Right lung (tissue), 5 donors: ENCODE results near the gene CDCP2. TPM values are rescaled to one million over a fixed set of nuclear protein-coding genes. Genes with fewer than 3 reads are reported as not detected.

Experiments used
- DNase-seq, 2 donors: peaks; one replicate each; pipeline ENCODE4 v3.0.0-alpha.2; 2013
- polyA plus RNA-seq, 5 donors: library from polyadenylated mRNA; unstranded; fragments of 120-200 nt; gene quantifications; one replicate each; pipeline versions ENCODE4 v1.2.1 to v1.2.3, GENCODE V29; 2013; ENCODE audit warnings: inconsistent platforms in 1 of 5, low replicate concordance in 1 of 5; ENCODE audit not compliant: insufficient read length in 5 of 5, insufficient read depth in 1 of 5

Gene CDCP2
- polyA plus RNA-seq, 5 donors, result 0.06 TPM; not detected in 4

DNA sequence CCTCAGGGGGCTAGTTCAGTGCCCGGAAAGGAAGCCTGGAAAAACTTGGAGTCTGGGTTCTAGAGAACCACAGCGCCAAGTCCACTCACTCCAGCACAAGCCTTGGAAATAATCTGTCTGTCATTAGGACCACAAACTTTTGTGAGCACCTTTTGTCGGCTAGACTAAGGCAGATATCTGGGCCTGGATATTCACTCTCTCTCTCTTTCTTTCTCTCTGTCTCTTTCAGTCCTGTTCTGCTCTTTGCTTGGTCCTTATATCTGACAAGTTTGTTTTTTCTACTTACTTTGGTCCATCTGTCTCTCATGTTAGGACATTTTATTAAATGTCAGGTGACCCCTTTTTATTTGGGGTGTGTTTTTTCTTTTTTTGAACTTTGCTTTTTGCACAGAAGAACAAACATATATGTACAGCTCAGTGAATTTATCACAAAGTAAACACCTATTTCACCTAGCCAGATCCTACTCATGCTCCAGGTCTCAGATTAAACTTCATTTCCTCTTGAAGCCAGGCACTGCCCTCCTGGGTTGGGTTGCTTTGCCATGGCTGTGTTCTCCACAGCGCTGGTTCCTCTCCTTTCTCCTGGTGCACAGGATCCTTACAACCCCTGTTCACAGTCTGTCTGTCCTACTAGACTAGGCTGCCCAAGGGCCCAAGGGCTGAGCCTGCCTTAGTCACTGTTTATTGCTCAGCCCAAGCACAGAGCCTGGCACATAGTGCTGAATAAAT is 58.6 kb downstream of the CDCP2 start:
- no peak for DNase-seq

DNA sequence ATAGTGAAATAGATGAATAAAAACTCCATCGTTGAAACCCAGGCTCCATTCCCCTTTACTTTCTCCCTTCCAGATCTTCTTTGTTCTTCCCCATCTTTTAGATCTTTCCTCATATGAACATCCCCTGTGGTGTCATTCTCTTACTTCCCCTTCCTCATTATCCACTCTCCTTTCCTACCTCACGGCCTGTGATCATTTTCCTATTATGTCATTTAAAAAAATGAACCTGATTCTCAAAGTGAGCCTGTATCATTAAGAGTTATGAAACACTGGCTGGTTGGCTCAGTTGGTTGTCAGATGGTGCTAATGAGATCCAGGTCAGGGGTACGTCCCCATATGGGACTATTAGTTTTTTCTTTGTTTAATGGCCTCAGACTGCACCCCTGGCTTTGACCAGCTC is 61.1 kb downstream of the CDCP2 start:
- DNase-seq, result no peak

DNA sequence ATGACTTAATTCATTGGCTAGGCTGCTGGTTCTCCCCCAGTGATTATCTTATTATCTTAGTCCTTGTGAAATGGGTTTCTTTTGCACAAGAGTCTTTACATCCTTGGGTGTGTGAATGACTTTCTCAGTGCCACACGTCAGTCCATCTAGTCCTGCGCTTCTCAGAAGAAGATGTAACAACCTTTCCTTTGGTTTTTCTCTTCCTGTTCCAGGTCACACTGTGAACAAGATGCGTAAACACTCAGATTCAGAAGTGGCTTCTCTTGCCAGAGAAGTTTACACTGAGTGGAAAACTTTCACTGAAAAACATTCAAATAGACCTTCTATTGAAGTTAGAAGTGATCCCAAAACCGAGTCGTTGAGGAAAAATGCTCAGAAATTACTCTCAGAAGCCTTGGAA is 64.4 kb downstream of the CDCP2 start:
- no peak for DNase-seq

DNA sequence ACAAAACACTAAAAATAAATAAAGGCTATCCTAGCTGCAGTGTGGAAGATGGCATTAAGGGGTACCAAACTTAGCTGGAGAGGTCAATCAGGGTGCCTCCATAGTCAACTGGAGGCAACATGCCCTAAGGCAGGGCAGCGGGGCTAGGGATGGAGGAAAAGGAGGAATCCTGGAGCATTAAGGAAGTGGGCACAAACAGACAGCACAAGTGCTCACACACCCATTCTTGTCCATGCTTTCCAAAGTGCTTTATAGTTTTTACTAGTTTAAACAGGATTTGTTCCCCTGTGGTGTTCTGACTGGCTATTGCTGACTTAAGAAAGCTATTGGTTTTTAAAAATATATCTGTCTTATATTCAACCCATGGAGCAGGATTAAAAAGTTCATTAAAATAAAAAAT is 66.0 kb downstream of the CDCP2 start:
- no peak for DNase-seq

DNA sequence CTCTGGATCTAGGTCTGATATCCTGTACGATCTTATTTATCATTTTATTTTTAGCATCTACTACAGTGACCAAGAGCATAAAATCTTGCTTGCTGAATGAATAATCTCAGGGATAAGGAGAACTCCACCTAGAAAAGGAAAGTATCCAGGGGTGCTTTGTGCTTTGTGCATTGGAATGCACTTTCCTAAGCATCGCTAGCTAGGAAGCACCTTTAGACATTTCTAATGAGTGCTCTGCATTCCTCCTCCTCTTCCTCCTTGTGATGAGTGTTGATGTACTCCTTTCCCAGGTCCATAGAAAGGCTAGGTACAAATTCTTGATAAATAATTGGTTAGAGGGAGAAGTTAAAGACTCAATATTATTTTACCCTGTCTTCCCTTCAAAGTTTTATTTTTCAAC is 68.0 kb downstream of the CDCP2 start:
- no peak for DNase-seq

Other genes starting within 250 kb of the CDCP2 start
- 10 to 100 TPM; 46.0 to 75.0 (median 53.2) TPM for gene IFT25, start 207.3 kb downstream of the CDCP2 start, polyA plus RNA-seq
- 10 to 100 TPM; 31.5 to 38.9 (median 35.1) TPM for gene LRRC42, start 206.7 kb downstream of the CDCP2 start, polyA plus RNA-seq
- gene LDLRAD1, start 134.8 kb downstream of the CDCP2 start, polyA plus RNA-seq, result 1 to 10 TPM in 4 of 5 donors, under 1 TPM in 1; 0.67 to 8.2 (median 4.0) TPM
- gene TMEM59, start 99.8 kb downstream of the CDCP2 start, polyA plus RNA-seq, result 100 to 1,000 TPM; 257 to 347 (median 298) TPM
- gene TCEANC2, start 99.4 kb downstream of the CDCP2 start, polyA plus RNA-seq, result 10 to 100 TPM in 4 of 5 donors, 1 to 10 TPM in 1; 8.5 to 13.0 (median 11.9) TPM
- gene CYB5RL, start 47.0 kb upstream of the CDCP2 start, polyA plus RNA-seq, result 10 to 100 TPM in 3 of 5 donors, 1 to 10 TPM in 2; 8.7 to 12.7 (median 10.5) TPM
- 10 to 100 TPM; 56.6 to 67.0 (median 61.2) TPM for gene MRPL37, start 47.2 kb upstream of the CDCP2 start, polyA plus RNA-seq